Measurements from ENCODE around the gene CBLL2.
"Not testable (repeated sequence)": the region's sequence is repeated elsewhere in the genome, so short reads cannot be mapped to it uniquely, and the experiment has no call there.

The CBLL2 gene, protein sequence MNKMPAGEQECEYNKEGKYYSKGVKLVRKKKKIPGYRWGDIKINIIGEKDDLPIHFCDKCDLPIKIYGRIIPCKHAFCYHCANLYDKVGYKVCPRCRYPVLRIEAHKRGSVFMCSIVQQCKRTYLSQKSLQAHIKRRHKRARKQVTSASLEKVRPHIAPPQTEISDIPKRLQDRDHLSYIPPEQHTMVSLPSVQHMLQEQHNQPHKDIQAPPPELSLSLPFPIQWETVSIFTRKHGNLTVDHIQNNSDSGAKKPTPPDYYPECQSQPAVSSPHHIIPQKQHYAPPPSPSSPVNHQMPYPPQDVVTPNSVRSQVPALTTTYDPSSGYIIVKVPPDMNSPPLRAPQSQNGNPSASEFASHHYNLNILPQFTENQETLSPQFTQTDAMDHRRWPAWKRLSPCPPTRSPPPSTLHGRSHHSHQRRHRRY

DNA sequence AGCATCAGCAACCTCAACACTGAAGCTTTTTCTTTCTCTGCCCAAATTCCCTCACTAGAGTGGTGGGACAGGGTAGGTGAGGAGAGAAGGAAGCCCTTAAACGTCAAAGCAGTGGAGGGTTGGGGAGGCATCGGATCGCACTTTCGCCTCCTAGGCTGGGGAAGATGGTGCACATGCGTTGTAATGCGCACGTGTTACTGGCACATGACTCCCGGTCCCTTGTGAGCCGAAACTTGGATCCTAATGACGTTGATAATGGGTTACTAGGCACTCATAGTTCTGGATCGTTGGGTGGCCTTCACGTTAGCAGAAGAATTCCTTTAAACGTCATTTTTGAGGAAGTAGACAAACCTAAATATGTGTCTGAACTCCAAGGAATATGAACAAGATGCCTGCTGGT lies at the start of gene CBLL2:
Gene CBLL2 (plus strand): TSS at position 301 of the 400 bp plus-strand sequence. CDS start 79 bp downstream, at position 380.
- DNase-seq (ENCODE audit: low read depth in 2 of 2), result no peak

- DNase-seq (ENCODE audit: low read depth in 2 of 2), result no peak
These were observed 38.3 kb upstream of the CBLL2 start for GRCh38 chrX:22234380-22234779.

DNA sequence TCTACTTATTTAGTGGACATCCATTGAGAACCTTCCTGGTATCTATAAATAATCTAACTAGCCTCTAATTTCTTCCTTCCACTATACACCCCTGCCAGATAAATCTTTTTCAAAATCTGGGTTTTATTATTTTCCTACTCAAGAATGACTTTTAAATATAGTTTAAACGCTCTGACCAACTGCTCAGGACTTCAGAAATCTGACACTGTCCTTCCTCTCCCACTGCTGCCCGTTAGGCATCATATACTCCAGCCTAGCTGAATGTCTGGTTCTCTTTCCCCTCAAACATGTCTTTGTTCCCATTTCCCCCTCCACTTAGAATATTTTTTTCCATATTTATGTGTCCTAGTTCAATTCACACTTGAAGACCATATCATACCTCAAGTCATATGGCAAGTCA lies 35.2 kb upstream of the CBLL2 start:
- no peak for DNase-seq (ENCODE audit: low read depth in 2 of 2)

- no peak for DNase-seq (ENCODE audit: low read depth in 2 of 2)
These were observed 26.1 kb upstream of the CBLL2 start for GRCh38 chrX:22246620-22247019.

- no peak for DNase-seq (ENCODE audit: low read depth in 2 of 2)
These were observed 25.5 kb upstream of the CBLL2 start for GRCh38 chrX:22247169-22247568.

DNA sequence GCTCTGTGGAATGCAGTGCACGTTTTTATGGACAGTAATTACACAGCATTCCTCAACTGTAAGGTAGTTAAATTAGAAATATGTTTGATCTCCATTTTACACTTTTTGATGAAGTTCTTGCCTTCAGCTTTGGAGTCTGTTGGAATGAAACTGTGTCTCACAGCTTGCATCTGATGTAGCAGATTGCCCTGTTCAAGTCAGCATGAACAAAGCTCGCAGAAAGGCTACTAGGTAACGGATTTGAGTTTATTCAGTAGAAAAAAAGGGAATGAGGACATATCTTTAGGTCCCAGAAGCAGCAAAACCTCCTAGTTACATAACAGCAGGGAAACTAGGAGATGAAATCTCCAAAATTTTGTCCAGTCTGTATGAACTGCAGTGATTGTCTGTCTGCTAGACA lies 24.3 kb upstream of the CBLL2 start:
- DNase-seq (ENCODE audit: low read depth in 2 of 2), result no peak

GRCh38 chrX:22249371-22249770 lies 23.3 kb upstream of the CBLL2 start:
- DNase-seq (ENCODE audit: low read depth in 2 of 2), result no peak

DNA sequence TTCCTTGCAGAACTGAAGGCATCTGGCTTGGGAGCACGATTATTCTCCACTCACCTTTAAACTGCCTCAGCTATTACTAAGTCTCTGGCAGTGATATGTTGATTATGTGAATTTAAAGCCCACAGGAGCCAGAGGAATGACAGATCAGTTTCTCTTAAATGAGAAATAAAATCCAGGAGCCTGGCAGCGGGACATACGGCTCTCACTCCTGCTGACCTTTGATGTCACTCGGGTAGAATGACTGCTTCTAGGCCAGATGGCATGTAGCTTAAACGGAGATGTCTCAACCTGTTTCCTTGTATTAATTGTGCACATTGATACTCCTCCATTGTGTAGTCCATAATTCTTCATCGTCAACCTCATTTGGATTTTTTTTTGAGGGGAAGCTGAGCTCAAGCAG lies 4.0 kb upstream of the CBLL2 start:
- no peak for DNase-seq (ENCODE audit: low read depth in 2 of 2)

GRCh38 chrX:22273714-22274317 lies 1.1 kb downstream of the CBLL2 start:
- DNase-seq (ENCODE audit: low read depth in 2 of 2), result no peak

DNA sequence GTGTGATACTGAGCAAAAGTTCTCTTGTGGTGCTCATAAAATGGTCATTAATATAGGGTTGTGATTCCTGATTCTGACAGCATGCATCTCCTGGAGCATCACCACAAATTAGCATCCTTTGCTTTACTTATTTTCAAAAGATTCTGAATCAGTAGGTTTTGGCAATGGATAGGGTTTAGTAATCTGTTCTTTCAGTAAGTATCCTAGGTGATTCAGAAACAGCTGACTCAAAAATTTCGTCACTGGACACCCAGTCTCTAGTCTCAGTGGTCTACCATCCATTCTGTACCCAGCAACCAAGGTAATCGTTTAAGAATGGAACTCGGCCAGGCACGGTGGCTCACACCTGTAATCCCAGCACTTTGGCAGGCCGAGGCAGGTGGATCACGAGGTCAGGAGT lies 4.1 kb downstream of the CBLL2 start:
- DNase-seq (ENCODE audit: low read depth in 2 of 2), result no peak

DNA sequence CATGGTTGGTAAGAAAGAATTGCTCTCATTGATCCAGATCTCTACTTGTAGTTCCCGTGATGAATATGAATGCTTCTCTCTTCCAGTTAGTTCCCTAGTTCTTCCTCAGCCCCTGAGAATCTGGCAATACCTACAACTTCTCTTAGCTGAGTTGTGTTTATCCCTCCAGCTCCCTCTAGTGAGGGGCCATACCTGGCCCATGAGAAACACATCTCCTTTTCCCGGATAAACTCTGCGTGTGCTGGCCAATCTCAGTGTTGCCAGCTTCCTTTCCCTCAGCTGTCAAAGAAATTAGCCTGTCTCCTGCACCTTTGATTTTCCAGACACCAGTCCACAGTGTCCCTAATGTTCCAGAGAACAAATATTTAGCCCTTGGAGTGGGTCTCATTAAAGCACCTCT lies 5.7 kb downstream of the CBLL2 start:
- no peak for DNase-seq (ENCODE audit: low read depth in 2 of 2)

GRCh38 chrX:22289209-22289608 lies 16.5 kb downstream of the CBLL2 start:
- DNase-seq (ENCODE audit: low read depth in 2 of 2), result not testable (repeated sequence)

- DNase-seq (ENCODE audit: low read depth in 2 of 2), result no peak
These were observed 24.2 kb downstream of the CBLL2 start for GRCh38 chrX:22296871-22297270.

- DNase-seq (ENCODE audit: low read depth in 2 of 2), result no peak
These were observed 27.4 kb downstream of the CBLL2 start for GRCh38 chrX:22300130-22300529.

GRCh38 chrX:22310779-22311178 lies 38.1 kb downstream of the CBLL2 start:
- no peak for DNase-seq (ENCODE audit: low read depth in 2 of 2)

DNA sequence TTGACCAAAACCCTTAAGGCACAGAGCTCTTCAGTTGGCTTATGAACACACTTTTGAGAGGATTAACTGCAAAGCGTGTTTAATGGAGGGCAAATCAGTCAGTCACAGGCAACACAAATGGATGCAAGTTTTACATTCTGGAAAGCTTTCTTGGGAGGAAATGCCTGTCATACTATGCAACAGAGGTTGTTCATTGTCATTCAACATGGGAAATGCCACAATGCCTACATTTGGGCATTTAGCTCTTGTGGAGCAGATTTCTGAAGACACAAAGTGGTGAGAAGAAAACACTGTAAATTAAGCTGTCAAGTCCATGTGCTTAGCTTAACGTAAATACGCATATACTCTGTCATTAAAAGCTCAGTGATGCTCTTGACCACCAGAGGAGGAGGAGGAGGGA lies 41.1 kb downstream of the CBLL2 start:
- no peak for DNase-seq (ENCODE audit: low read depth in 2 of 2)

DNA sequence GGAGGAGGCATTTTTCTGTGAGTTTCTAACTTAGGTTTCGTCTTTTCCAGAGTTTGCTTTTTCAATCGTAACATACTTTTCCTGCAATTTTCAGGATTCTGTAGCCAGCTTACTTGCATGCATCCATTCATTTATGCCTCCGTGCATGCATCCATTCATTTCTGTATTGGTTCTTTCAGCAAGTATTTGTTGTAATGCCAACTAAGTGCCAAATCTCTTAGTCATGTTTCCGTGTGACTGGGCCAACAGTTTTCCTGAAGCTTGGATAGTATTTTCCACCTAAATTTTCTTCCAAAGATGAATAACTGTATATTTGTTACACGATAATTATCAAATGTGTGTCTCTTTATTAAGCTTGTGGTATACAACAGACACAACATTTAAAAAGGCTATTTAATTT lies 41.5 kb downstream of the CBLL2 start:
- no peak for DNase-seq (ENCODE audit: low read depth in 2 of 2)

- DNase-seq (ENCODE audit: low read depth in 2 of 2), result no peak
These were observed 42.0 kb downstream of the CBLL2 start for GRCh38 chrX:22314692-22315091.

DNA sequence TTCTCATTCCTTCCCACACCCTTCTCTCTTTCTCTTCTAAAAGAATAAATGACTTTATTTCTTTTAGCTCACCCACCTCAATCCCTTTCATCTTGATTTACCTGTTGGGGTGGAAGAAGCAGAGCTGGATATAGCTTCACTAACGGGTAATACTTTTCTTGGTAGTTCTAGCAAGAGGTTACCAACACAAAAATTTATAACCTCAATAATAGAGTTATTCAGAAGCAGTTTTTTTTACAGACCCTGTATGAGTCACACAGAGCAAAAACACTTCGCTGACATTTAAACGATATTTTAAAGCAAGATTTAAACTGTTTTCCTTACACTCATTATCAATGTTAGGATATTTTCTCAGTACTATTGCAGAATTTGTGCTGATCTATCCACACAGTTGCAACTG lies 42.4 kb downstream of the CBLL2 start:
- no peak for DNase-seq (ENCODE audit: low read depth in 2 of 2)

- DNase-seq (ENCODE audit: low read depth in 2 of 2), result no peak
These were observed 47.6 kb downstream of the CBLL2 start for GRCh38 chrX:22320236-22320873.

DNA sequence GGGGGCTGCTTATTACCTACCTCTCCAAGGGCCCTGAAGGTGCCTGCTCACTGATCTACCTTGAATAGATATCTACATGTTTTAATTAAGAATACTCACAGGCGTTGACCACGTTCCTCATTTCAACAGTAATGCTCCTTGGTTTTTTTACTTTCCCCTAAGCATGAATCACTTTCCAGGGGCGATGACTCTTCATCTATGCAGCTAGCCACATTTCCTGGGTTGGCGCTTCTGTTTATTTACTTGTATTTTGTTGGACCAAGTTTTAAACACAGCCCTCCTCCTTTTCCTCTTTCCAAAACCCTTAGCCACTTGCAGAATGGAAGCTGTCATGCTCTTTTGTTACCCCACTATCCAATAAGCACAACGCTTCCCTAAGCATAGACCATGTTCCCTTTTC lies 50.8 kb downstream of the CBLL2 start:
- no peak for DNase-seq (ENCODE audit: low read depth in 2 of 2)
